Type B pancreatic cell (in vitro differentiated cells): ENCODE data around the gene HOXA9. TPM values are rescaled to one million over a fixed set of nuclear protein-coding genes. Genes with fewer than 3 reads are reported as not detected.

Source experiments
- DNase-seq: peaks from one replicate; pipeline ENCODE4 v3.0.0; 2021; ENCODE audit warnings: mixed read lengths; ENCODE audit not compliant: unreplicated experiment; ENCODE audit errors: extremely low spot score
- H3K27ac Mint-ChIP-seq: 2 replicates; pipeline ENCODE4 v1.8.0; 2021; ENCODE audit warnings: mild to moderate bottlenecking, mixed read lengths
- H3K27me3 Mint-ChIP-seq: 2 replicates; pipeline ENCODE4 v1.8.0; 2021; ENCODE audit warnings: mixed read lengths
- H3K36me3 Mint-ChIP-seq: 2 replicates; pipeline ENCODE4 v1.8.0; 2021; ENCODE audit warnings: mixed read lengths
- H3K4me1 Mint-ChIP-seq: one replicate; pipeline ENCODE4 v1.8.0; 2021; ENCODE audit warnings: mixed read lengths; ENCODE audit not compliant: unreplicated experiment
- H3K4me3 Mint-ChIP-seq: 2 replicates; pipeline ENCODE4 v1.8.0; 2021; ENCODE audit warnings: mild to moderate bottlenecking, mixed read lengths
- H3K9me3 Mint-ChIP-seq: 2 replicates; pipeline ENCODE4 v1.8.0; 2021; ENCODE audit warnings: mixed read lengths
- CTCF ChIP-seq: fragments of 200-600 bp; sonication (generic); conservative IDR thresholded peaks from 2 replicates; pipeline ENCODE4 v1.5.0; 2021; ENCODE audit warnings: antibody characterized with exemption, mild to moderate bottlenecking
- total RNA-seq: library from RNA; stranded (reverse); gene quantifications from 2 replicates; pipeline ENCODE4 v1.2.1, GENCODE V29; 2021; ENCODE audit warnings: low replicate concordance

Gene HOXA9
- total RNA-seq, 1 donor from 2014 or later, result 4.1 TPM

- DNase-seq, result no peak
- no peak for TF ChIP-seq CTCF
- peaks cover 54% of the 10 kb centered on the region for H3K4me1 Mint-ChIP-seq
- peak overlapping the region; percentile 99 for H3K27ac Mint-ChIP-seq
- no peaks in the 10 kb centered on the region for H3K9me3 Mint-ChIP-seq
- peaks cover 46% of the 10 kb centered on the region for H3K36me3 Mint-ChIP-seq
- peaks cover 38% of the 10 kb centered on the region for H3K27me3 Mint-ChIP-seq
- peak overlapping the region; percentile 91 for H3K4me3 Mint-ChIP-seq
Measured at GRCh38 chr7:27121684-27122076, 43.7 kb downstream of the HOXA9 start.

DNA sequence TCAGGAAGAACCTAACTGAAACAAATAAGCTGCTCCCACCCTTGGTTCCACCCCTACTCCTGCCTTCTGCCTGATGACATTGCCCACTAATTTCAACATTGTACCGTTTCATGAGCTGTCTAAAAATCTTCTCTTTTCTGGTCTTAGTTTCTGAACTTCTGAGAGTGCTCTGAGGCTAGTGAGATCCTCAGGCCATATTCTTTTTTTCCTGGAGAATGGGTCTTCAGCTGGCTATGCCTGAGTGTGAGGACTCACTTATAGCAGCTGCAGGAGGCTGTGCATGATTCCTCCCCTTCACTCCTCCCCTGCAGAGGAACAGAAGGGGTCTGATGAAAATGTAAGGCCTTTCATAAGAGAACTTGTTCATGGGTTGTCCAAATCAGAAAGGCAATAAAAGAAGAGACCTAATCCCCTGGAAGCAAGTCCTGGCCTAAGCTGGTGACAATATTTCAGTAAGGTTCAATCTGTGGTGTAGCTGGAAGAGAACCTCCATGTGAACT is 45.9 kb downstream of the HOXA9 start:
- Mint-ChIP-seq H3K27me3 (peaks cover 37% of the 10 kb centered on the region), H3K27ac (peak overlapping the region; percentile 99), H3K9me3 (no peaks in the 10 kb centered on the region), H3K4me3 (peak overlapping the region; percentile 91), H3K36me3 (peaks cover 61% of the 10 kb centered on the region), H3K4me1 (peaks cover 32% of the 10 kb centered on the region)
- TF ChIP-seq CTCF, result no peak
- DNase-seq, result no peak

- Mint-ChIP-seq H3K4me1 (peaks cover 23% of the 10 kb centered on the region), H3K36me3 (peaks cover 55% of the 10 kb centered on the region), H3K9me3 (no peaks in the 10 kb centered on the region), H3K4me3 (peak overlapping the region; percentile 91), H3K27me3 (peaks cover 32% of the 10 kb centered on the region), H3K27ac (peak overlapping the region; percentile 99)
- no peak for DNase-seq
- no peak for TF ChIP-seq CTCF
Measured at GRCh38 chr7:27118580-27118979, 46.8 kb downstream of the HOXA9 start.

GRCh38 chr7:27117887-27118491 is 47.3 kb downstream of the HOXA9 start:
- no peak for TF ChIP-seq CTCF
- peak overlapping the region; percentile 91 for H3K4me3 Mint-ChIP-seq
- DNase-seq, result peak; percentile 68
- H3K27me3 Mint-ChIP-seq, result peaks cover 33% of the 10 kb centered on the region
- H3K27ac Mint-ChIP-seq, result peak overlapping the region; percentile 99
- peaks cover 54% of the 10 kb centered on the region for H3K36me3 Mint-ChIP-seq
- H3K4me1 Mint-ChIP-seq, result peaks cover 23% of the 10 kb centered on the region
- H3K9me3 Mint-ChIP-seq, result no peaks in the 10 kb centered on the region

- peak overlapping the region; percentile 91 for H3K4me3 Mint-ChIP-seq
- peaks cover 31% of the 10 kb centered on the region for H3K27me3 Mint-ChIP-seq
- peak overlapping the region; percentile 99 for H3K27ac Mint-ChIP-seq
- H3K9me3 Mint-ChIP-seq, result no peaks in the 10 kb centered on the region
- peaks cover 54% of the 10 kb centered on the region for H3K36me3 Mint-ChIP-seq
- no peak for TF ChIP-seq CTCF
- peak; percentile 72 for DNase-seq
- H3K4me1 Mint-ChIP-seq, result peaks cover 23% of the 10 kb centered on the region
Measured at GRCh38 chr7:27116962-27117886, 48.1 kb downstream of the HOXA9 start.
